ENCODE measurements around the gene CDC37. TPM values are rescaled to one million over a fixed set of nuclear protein-coding genes. Genes with fewer than 3 reads are reported as not detected.

The CDC37 gene
- total and polyA plus RNA-seq, 4 donors, result 110 to 294 (median 189) TPM

DNA sequence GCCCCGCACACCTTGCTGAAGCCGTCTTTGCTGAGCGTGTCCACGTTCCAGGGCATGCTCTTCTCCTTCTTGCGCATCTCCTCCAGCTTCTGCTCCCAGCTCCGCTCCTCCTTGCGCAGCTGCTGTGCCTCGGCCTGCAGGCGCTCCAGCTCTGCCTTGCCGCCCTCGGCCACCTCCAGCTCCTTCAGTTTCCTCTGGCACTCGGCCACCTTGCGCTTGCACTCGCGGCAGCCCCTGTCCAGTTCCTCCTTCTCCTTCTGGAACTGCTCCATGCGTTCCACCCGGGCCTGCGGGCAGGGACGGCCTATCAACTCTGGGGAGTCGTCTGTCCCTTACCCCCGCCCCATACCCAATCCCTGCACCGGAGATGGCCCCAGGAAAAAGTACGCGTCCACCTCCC, 7.4 kb downstream of the CDC37 start:
- Histone ChIP-seq H3K9ac (ENCODE audit: insufficient read depth in 1 of 2, low read length in 2 of 2) (no peak overlapping the region), H3K9me3 (ENCODE audit: control insufficient read depth in 4 of 4, insufficient read depth in 3 of 4, low read length in 3 of 4) (no peaks in the 10 kb centered on the region), H3K4me3 (no peak overlapping the region), H3K27me3 (ENCODE audit: control insufficient read depth in 3 of 3, insufficient read depth in 3 of 3, low read length in 2 of 3) (no peaks in the 10 kb centered on the region), H3K4me1 (ENCODE audit: control insufficient read depth in 5 of 5, insufficient read depth in 5 of 5, low read length in 5 of 5) (peaks cover 0 to 2% (median 0%) of the 10 kb centered on the region in 5 donors), H3K27ac (ENCODE audit: low read depth in 1 of 2, low read length in 1 of 2) (no peak overlapping the region), H3K36me3 (ENCODE audit: control insufficient read depth in 4 of 4, insufficient read depth in 4 of 4, low read length in 4 of 4) (peaks cover 6 to 42% (median 16%) of the 10 kb centered on the region in 4 donors)
- ATAC-seq (ENCODE audit: insufficient read depth, low FRiP score) (no peak), DNase-seq (no peak)
- WGBS, 2 donors, result 80 to 83% methylated on average over 24 of the region's 24 CpGs
- TF ChIP-seq, protein P1, sequence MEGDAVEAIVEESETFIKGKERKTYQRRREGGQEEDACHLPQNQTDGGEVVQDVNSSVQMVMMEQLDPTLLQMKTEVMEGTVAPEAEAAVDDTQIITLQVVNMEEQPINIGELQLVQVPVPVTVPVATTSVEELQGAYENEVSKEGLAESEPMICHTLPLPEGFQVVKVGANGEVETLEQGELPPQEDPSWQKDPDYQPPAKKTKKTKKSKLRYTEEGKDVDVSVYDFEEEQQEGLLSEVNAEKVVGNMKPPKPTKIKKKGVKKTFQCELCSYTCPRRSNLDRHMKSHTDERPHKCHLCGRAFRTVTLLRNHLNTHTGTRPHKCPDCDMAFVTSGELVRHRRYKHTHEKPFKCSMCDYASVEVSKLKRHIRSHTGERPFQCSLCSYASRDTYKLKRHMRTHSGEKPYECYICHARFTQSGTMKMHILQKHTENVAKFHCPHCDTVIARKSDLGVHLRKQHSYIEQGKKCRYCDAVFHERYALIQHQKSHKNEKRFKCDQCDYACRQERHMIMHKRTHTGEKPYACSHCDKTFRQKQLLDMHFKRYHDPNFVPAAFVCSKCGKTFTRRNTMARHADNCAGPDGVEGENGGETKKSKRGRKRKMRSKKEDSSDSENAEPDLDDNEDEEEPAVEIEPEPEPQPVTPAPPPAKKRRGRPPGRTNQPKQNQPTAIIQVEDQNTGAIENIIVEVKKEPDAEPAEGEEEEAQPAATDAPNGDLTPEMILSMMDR (IDR thresholded peaks at IDR 0.05; ENCODE audit: control extremely low read depth, extremely low read depth), result no peak

DNA sequence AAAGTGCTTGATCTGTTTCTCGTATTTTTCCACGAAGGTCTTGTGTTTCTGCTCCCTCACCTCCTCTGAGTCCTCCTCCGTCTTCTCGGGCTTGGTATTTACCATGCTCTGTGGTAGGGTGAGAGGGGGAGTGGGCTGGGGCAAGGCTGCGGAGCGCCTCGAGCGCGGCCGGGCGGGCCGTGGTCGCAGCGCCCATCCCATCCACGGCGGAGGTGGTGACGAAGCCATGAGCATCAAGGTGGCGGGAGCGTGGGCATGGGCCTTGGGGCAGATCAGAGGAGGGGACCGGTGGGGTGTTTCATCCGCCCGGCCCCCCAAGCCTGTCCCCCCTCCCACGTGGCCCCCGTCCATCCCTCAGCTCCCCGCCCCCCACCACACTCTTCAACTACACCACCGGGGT, 7.9 kb downstream of the CDC37 start:
- TF ChIP-seq, protein P1 (IDR thresholded peaks at IDR 0.05; ENCODE audit: control extremely low read depth, extremely low read depth), result no peak
- no peak for DNase-seq
- peaks cover 10 to 43% (median 17%) of the 10 kb centered on the region in 4 donors for H3K36me3 ChIP-seq (ENCODE audit: control insufficient read depth in 4 of 4, insufficient read depth in 4 of 4, low read length in 4 of 4)

DNA sequence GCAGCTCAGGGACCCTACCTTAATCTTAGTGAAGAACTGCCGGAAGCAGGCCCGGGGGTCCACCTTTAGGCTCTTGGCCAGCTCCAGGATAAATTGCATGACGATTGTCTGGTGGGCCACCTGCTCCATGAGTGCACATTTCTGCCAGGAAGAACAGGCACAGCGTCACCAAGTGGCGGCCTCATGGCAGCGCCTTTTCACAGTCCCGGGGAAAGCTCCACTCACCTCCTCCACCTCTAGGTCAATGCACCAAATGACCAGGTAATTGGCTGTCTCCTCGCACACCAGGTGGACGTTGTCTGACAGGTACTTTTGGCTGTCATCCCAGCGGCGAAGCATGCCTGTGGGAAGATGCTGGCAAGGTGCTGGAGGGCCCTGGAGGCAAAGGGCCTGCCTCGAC, 8.3 kb downstream of the CDC37 start:
- no peaks in the 10 kb centered on the region for H3K27me3 ChIP-seq (ENCODE audit: control insufficient read depth in 3 of 3, insufficient read depth in 3 of 3, low read length in 2 of 3)
- no peaks in the 10 kb centered on the region for H3K4me1 ChIP-seq (ENCODE audit: control insufficient read depth in 5 of 5, insufficient read depth in 5 of 5, low read length in 5 of 5)
- TF ChIP-seq, protein P1 (IDR thresholded peaks at IDR 0.05; ENCODE audit: control extremely low read depth, extremely low read depth), result no peak
- no peaks in the 10 kb centered on the region for H3K9me3 ChIP-seq (ENCODE audit: control insufficient read depth in 4 of 4, insufficient read depth in 3 of 4, low read length in 3 of 4)
- 94 to 95% methylated on average over 12 of the region's 12 CpGs for WGBS, 2 donors
- ATAC-seq (ENCODE audit: insufficient read depth, low FRiP score) (no peak), DNase-seq (no peak)
- no peak overlapping the region for H3K4me3 ChIP-seq
- H3K27ac ChIP-seq (ENCODE audit: low read depth in 1 of 2, low read length in 1 of 2), result no peak overlapping the region
- peaks cover 10 to 43% (median 17%) of the 10 kb centered on the region in 4 donors for H3K36me3 ChIP-seq (ENCODE audit: control insufficient read depth in 4 of 4, insufficient read depth in 4 of 4, low read length in 4 of 4)
- no peak overlapping the region for H3K9ac ChIP-seq (ENCODE audit: insufficient read depth in 1 of 2, low read length in 2 of 2)

More for the DNA sequence above, 7.9 kb downstream of the CDC37 start:
- H3K27ac ChIP-seq (ENCODE audit: low read depth in 1 of 2, low read length in 1 of 2), result no peak overlapping the region
- ATAC-seq (ENCODE audit: insufficient read depth, low FRiP score), result no peak
- H3K4me3 ChIP-seq, result no peak overlapping the region
- WGBS, 2 donors, result 94 to 95% methylated on average over 17 to 26 of the region's 26 CpGs
- H3K9ac ChIP-seq (ENCODE audit: insufficient read depth in 1 of 2, low read length in 2 of 2), result no peak overlapping the region
- H3K9me3 ChIP-seq (ENCODE audit: control insufficient read depth in 4 of 4, insufficient read depth in 3 of 4, low read length in 3 of 4), result no peaks in the 10 kb centered on the region
- H3K27me3 ChIP-seq (ENCODE audit: control insufficient read depth in 3 of 3, insufficient read depth in 3 of 3, low read length in 2 of 3), result no peaks in the 10 kb centered on the region
- no peaks in the 10 kb centered on the region for H3K4me1 ChIP-seq (ENCODE audit: control insufficient read depth in 5 of 5, insufficient read depth in 5 of 5, low read length in 5 of 5)

DNA sequence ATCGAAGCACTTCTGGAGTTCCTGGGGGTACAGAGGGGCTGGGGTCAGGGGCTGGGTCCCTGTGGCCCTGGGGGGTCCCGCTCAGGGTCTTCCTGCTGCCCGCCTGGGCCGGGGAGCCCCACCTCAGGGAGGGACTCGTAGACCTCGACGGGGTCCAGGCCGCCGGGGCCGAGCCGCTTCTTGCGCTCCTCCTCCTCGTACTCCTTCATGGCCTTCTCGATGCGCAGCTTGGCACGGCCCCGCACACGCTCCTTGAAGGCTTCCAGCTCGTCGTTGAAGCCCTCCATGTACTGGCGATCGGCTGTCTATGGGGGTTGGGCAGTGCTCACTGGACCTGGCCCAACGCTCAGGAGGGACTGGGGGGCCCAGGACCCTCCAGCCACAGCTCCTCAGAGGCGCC, 10.2 kb downstream of the CDC37 start:
- no peak for DNase-seq
- no peak overlapping the region for H3K9ac ChIP-seq (ENCODE audit: insufficient read depth in 1 of 2, low read length in 2 of 2)
- WGBS, 2 donors, result 90 to 92% methylated on average over 24 of the region's 24 CpGs
- peaks cover 8 to 41% (median 17%) of the 10 kb centered on the region in 4 donors for H3K36me3 ChIP-seq (ENCODE audit: control insufficient read depth in 4 of 4, insufficient read depth in 4 of 4, low read length in 4 of 4)
- no peak for ATAC-seq (ENCODE audit: insufficient read depth, low FRiP score)
- TF ChIP-seq, protein P1 (IDR thresholded peaks at IDR 0.05; ENCODE audit: control extremely low read depth, extremely low read depth), result no peak
- no peak overlapping the region for H3K27ac ChIP-seq (ENCODE audit: low read depth in 1 of 2, low read length in 1 of 2)
- H3K4me1 ChIP-seq (ENCODE audit: control insufficient read depth in 5 of 5, insufficient read depth in 5 of 5, low read length in 5 of 5), result peaks cover 0 to 5% (median 0%) of the 10 kb centered on the region in 5 donors
- no peaks in the 10 kb centered on the region for H3K27me3 ChIP-seq (ENCODE audit: control insufficient read depth in 3 of 3, insufficient read depth in 3 of 3, low read length in 2 of 3)
- H3K4me3 ChIP-seq, result no peak overlapping the region
- H3K9me3 ChIP-seq (ENCODE audit: control insufficient read depth in 4 of 4, insufficient read depth in 3 of 4, low read length in 3 of 4), result peaks cover 0 to 2% (median 0%) of the 10 kb centered on the region in 4 donors
